ENCODE data around the gene ZC3H12C. TPM values are rescaled to one million over a fixed set of nuclear protein-coding genes. Genes with fewer than 3 reads are reported as not detected.
"Not testable (repeated sequence)": the region's sequence is repeated elsewhere in the genome, so short reads cannot be mapped to it uniquely, and the experiment has no call there.

Gene ZC3H12C
- total RNA-seq, 1 donor from 2014 or later = 17.0 TPM

DNA sequence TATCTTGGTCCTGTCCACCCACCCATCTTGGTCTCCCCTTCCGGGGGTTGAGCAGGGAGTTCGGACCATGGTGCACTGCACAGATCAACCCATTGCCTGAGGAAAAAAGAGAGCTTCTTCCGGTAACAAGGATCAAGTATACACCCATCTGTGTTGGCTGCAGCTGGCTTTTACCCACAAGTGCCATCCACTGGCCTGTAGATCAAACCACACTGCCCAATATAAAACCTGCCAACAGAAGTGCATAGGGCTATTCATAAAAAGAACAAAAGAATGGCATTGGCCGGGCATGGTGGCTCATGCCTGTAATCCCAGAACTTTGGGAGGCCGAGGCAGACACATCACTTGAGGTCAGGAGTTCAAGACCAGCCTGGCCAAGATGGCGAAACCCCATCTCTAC is 94.5 kb downstream of the ZC3H12C start:
- Mint-ChIP-seq H3K27me3 (ENCODE audit: low read depth) (no peaks in the 10 kb centered on the region), H3K27ac (no peak overlapping the region), H3K4me1 (no peaks in the 10 kb centered on the region), H3K9me3 (peaks cover 21% of the 10 kb centered on the region), H3K36me3 (no peaks in the 10 kb centered on the region), H3K4me3 (no peak overlapping the region)
- TF ChIP-seq, protein P1, sequence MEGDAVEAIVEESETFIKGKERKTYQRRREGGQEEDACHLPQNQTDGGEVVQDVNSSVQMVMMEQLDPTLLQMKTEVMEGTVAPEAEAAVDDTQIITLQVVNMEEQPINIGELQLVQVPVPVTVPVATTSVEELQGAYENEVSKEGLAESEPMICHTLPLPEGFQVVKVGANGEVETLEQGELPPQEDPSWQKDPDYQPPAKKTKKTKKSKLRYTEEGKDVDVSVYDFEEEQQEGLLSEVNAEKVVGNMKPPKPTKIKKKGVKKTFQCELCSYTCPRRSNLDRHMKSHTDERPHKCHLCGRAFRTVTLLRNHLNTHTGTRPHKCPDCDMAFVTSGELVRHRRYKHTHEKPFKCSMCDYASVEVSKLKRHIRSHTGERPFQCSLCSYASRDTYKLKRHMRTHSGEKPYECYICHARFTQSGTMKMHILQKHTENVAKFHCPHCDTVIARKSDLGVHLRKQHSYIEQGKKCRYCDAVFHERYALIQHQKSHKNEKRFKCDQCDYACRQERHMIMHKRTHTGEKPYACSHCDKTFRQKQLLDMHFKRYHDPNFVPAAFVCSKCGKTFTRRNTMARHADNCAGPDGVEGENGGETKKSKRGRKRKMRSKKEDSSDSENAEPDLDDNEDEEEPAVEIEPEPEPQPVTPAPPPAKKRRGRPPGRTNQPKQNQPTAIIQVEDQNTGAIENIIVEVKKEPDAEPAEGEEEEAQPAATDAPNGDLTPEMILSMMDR (IDR thresholded peaks at IDR 0.05; ENCODE audit: unreplicated experiment) = no peak
- no peak for DNase-seq (ENCODE audit: low spot score in 2 of 2, unreplicated experiment in 2 of 2)

DNA sequence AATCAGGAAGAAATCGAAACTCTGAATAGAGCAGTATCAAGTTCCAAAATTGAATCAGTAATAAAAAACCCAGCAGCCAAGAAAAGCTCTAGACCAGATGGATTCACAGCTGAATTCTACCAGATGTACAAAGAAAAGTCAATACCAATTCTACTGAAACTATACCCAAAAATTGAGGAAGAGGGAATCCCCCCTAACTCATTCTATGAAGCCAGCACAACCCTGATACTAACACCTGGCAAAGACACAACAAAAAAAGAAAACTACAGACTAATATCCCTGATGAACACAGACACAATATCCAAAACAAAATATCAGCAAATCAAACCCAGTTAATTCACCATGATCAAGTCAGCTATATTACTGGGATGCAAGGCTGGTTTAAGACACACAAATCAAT is 97.7 kb downstream of the ZC3H12C start:
- H3K9me3 Mint-ChIP-seq = peaks cover 25% of the 10 kb centered on the region
- TF ChIP-seq, protein P1 (IDR thresholded peaks at IDR 0.05; ENCODE audit: unreplicated experiment) = no peak
- peaks cover 8% of the 10 kb centered on the region for H3K4me1 Mint-ChIP-seq
- H3K36me3 Mint-ChIP-seq = no peaks in the 10 kb centered on the region
- H3K27me3 Mint-ChIP-seq (ENCODE audit: low read depth) = no peaks in the 10 kb centered on the region
- DNase-seq (ENCODE audit: low spot score in 2 of 2, unreplicated experiment in 2 of 2) = no peak
- no peak overlapping the region for H3K27ac Mint-ChIP-seq
- H3K4me3 Mint-ChIP-seq = no peak overlapping the region

DNA sequence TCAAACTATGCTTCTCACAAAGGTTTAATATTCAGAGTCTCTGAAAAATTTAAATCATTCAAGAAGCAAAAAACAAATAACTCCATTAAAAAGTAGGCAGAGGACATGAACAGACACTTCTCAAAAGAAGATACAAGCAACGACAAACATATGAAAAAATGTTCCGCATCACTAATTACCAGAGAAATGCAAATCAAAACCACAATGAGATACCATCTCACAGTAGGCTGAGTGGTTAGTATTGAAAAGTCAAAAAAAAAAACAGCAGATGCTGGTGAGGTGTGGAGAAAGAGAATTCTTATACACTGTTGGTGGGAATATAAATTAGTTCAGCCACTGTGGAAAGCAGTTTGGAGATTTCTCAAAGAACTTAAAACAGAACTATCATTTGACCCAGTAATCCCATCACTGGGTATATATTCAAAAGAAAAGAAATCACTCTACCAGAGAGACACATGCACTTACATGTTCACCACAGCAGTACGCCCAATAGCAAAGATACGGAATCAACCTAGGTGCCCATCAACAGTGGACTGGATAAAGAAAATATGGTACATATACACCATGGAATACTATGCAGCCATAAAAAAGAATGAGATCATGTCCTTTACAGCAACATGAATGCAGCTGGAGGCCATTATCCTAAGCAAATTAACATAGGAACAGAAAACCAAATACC is 99.6 kb downstream of the ZC3H12C start:
- H3K27ac Mint-ChIP-seq; DNase-seq (ENCODE audit: low spot score in 2 of 2, unreplicated experiment in 2 of 2); H3K27me3 Mint-ChIP-seq (ENCODE audit: low read depth); H3K4me3 Mint-ChIP-seq; H3K36me3 Mint-ChIP-seq: not testable (repeated sequence)
- peaks cover 25% of the 10 kb centered on the region for H3K9me3 Mint-ChIP-seq
- H3K4me1 Mint-ChIP-seq = peaks cover 13% of the 10 kb centered on the region

DNA sequence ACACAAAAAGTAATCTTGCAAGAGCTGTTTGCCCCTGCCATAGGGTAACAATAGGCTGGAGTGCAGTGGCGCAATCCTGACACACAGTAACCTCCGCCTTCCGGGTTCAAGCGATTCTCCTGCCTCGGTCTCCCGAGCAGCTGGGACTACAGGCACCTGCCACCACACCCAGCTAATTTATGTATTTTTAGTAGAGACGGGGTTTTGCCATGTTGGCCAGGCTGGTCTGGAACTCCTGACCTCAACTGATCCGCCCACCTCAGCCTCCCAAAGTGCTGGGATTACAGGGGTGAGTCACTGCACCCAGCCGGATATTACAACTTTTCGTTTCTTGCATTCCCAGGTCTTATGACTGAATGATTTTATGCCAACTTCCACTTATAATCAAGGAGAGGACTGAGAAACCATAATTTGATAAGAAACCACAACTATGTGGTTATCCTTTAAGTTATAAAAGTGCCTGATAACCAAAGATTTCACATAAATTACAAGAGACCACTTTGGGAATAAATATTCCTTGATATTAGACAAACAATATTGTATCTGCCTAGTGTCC is 101.1 kb downstream of the ZC3H12C start:
- H3K4me3 Mint-ChIP-seq; H3K27me3 Mint-ChIP-seq (ENCODE audit: low read depth); H3K36me3 Mint-ChIP-seq; H3K27ac Mint-ChIP-seq; DNase-seq (ENCODE audit: low spot score in 2 of 2, unreplicated experiment in 2 of 2): not testable (repeated sequence)
- peaks cover 25% of the 10 kb centered on the region for H3K9me3 Mint-ChIP-seq
- peaks cover 13% of the 10 kb centered on the region for H3K4me1 Mint-ChIP-seq

DNA sequence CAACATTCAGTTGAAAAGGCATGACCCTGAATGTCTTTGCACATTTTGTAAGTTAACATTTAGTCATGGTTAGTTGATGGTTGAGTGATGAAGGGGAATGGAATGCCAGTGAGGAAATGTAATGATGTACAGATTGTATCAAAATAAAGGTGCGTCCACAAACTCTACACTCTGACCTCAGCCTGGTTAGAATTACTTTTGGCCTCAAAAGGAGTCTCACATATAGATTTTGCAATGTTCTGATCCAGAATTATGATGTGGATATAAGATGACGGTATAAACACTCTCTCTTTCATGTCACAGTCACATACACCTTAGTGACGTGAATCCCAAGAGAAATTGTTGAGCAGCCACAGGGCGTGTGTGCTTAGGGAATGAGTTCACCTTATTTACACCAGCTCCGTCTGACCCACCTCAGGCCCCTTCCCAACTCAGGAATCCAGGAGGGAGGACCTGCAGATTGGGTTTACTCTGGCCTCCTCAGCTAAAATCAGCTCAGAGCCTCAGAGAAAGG is 103.1 kb downstream of the ZC3H12C start:
- TF ChIP-seq, protein P1 (IDR thresholded peaks at IDR 0.05; ENCODE audit: unreplicated experiment) = no peak
- no peak for DNase-seq (ENCODE audit: low spot score in 2 of 2, unreplicated experiment in 2 of 2)
- H3K9me3 Mint-ChIP-seq = peaks cover 16% of the 10 kb centered on the region
- H3K36me3 Mint-ChIP-seq = no peaks in the 10 kb centered on the region
- peaks cover 27% of the 10 kb centered on the region for H3K4me1 Mint-ChIP-seq
- no peak overlapping the region for H3K27ac Mint-ChIP-seq
- H3K27me3 Mint-ChIP-seq (ENCODE audit: low read depth) = no peaks in the 10 kb centered on the region
- no peak overlapping the region for H3K4me3 Mint-ChIP-seq

DNA sequence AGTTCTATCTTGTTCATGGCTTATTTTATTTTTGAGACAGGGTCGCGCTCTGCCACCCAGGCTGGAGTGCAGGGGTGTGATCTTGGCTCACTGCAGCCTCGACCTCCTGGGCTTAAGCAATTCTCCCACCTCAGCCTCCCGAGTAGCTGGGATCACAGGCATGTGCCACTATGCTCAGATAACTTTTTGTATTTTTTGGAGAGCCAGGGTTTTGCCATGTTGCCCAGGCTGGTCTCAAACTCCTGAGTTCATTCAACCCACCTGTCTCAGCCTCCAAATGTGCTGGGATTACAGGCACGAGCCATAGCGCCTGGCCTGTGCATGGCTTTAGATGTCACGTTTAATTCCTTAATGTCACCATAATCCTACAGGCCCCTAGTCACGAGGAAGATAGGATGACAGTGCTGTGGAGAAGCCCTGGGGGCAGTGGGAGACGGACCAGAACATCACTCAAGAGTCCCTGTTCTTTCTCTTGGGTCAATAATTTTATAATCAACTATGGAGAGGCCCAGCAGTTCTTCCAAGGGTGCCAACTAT is 103.8 kb downstream of the ZC3H12C start:
- H3K36me3 Mint-ChIP-seq = no peaks in the 10 kb centered on the region
- TF ChIP-seq, protein P1 (IDR thresholded peaks at IDR 0.05; ENCODE audit: unreplicated experiment) = no peak
- no peak overlapping the region for H3K27ac Mint-ChIP-seq
- no peaks in the 10 kb centered on the region for H3K27me3 Mint-ChIP-seq (ENCODE audit: low read depth)
- H3K4me1 Mint-ChIP-seq = peaks cover 28% of the 10 kb centered on the region
- no peak overlapping the region for H3K4me3 Mint-ChIP-seq
- no peak for DNase-seq (ENCODE audit: low spot score in 2 of 2, unreplicated experiment in 2 of 2)
- H3K9me3 Mint-ChIP-seq = peaks cover 12% of the 10 kb centered on the region
